Heart right ventricle (tissue), 16 donors: ENCODE data around the gene SKAP2. TPM values are rescaled to one million over a fixed set of nuclear protein-coding genes. Genes with fewer than 3 reads are reported as not detected.

Experiments
- ATAC-seq, 8 donors: fragments of 200-7000 bp; cut with Tn5 transposase; one replicate each; pipeline ENCODE4 v1.9.1; 2020; ENCODE audit warnings: mild to moderate bottlenecking in 8 of 8, moderate library complexity in 8 of 8, moderate number of reproducible peaks in 1 of 8
- DNase-seq, 2 donors: peaks; one replicate each; pipeline ENCODE4 v3.0.0-alpha.2; 2020
- H3K27ac ChIP-seq, 10 donors: fragments of 200-600 bp; sonication (generic) in 2 of 10; one replicate each; pipeline versions ENCODE4 v1.5.0 to v1.8.0; 2020 to 2022; ENCODE audit warnings: mild to moderate bottlenecking in 3 of 10
- H3K27me3 ChIP-seq, 7 donors: fragments of 200-600 bp; one replicate each; pipeline ENCODE4 v1.8.0; 2021 to 2022; ENCODE audit warnings: mild to moderate bottlenecking in 2 of 7
- H3K36me3 ChIP-seq, 9 donors: fragments of 200-600 bp; sonication (generic) in 1 of 9; one replicate each; pipeline versions ENCODE4 v1.5.0 to v1.8.0; 2020 to 2022; ENCODE audit warnings: mild to moderate bottlenecking in 2 of 9
- H3K4me1 ChIP-seq, 9 donors: fragments of 200-600 bp; sonication (generic) in 1 of 9; one replicate each; pipeline versions ENCODE4 v1.5.0 to v1.8.0; 2020 to 2022; ENCODE audit warnings: mild to moderate bottlenecking in 4 of 9
- H3K4me3 ChIP-seq, 10 donors: fragments of 200-600 bp; sonication (generic) in 2 of 10; one replicate each; pipeline versions ENCODE4 v1.5.0 to v1.8.0; 2020 to 2022; ENCODE audit warnings: mild to moderate bottlenecking in 7 of 10, moderate library complexity in 2 of 10
- H3K9me3 ChIP-seq, 11 donors: fragments of 200-600 bp in 10 of 11; sonication (generic) in 2 of 11; one replicate each; pipeline versions ENCODE4 v1.5.0 to v1.8.0; 2013 to 2022; ENCODE audit warnings: mild to moderate bottlenecking in 2 of 11, control low read depth in 1 of 11, moderate library complexity in 1 of 11
- WGBS, 2 donors: extraction: QIAGEN DNeasy Blood & Tissue Kit; methylation state at CpG; one replicate each; pipeline ENCODE4 v1.1.7; 2013; ENCODE audit warnings: inconsistent platforms in 1 of 2; 5-methylcytosine and 5-hydroxymethylcytosine counted together
- intact Hi-C, 10 donors: fragments of 100-400 bp; cut with DNase I; formaldehyde crosslinking; loops; one replicate each; pipeline versions ENCODE4 v1.11.1 to v1.14.2; 2022
- long read RNA-seq, 3 donors: library from polyadenylated mRNA; unstranded; transcript quantifications; one replicate each; pipeline ENCODE4 v2.0.0, GENCODE V29; 2020 to 2021
- polyA plus RNA-seq, 2 donors: library from polyadenylated mRNA; stranded (reverse); fragments of 200-250 nt; gene quantifications; one replicate each; pipeline ENCODE4 v1.2.3, GENCODE V29; 2013
- total RNA-seq, 10 donors: library from RNA; stranded (reverse); fragmentation: NEBNext Ultra II Directional in 3 of 10; extraction: Animal tissue kit (Norgen Biotek cat#: 25700) in 3 of 10; gene quantifications; one replicate each; pipeline versions ENCODE4 v1.2.1 to v1.2.4, GENCODE V29; 2021 to 2023
- TF ChIP-seq, protein P1 (sequence below), 9 donors: fragments of 200-600 bp; sonication (generic) in 2 of 9; IDR thresholded peaks; one replicate each; pipeline versions ENCODE4 v1.5.0 to v1.8.0; 2021 to 2022; ENCODE audit warnings: antibody characterized with exemption in 9 of 9, mild to moderate bottlenecking in 5 of 9, moderate library complexity in 1 of 9
- donor health status: Arrhythmogenic right ventricular cardiomyopathy.
- donor health status: ischemic (EF 13 %, LVEDD 7.1; RV severe dilation, severe dysfunction).
- donor health status: healthy with polysubstance abuse.
- donor health status: DM: no; HTN: yes; CAD: no.
- donor health status: DM: no; HTN: no; CAD: no.
- donor health status: ischemic (EF 25% LVEDD 6.9; RV normal size, moderate dysfunction).
- donor health status: ischemic (EF 25% LVEDD 5.7; RV mildly dilated, moderate dysfunction).
- donor health status: healthy.
- donor health status: DM: yes; HTN: yes; CAD: no.
- donor health status: Ischemic cardiomyopathy.
- donor health status: ischemic (EF 35%, LVEDD 5.7; RV mildly dilated, moderate dysfunction).
- donor health status: nonischemic (EF 11% LVEDD 7.7; RV severe dilation, severe dysfunction).
- donor health status: DM: yes; HTN: yes; CAD: no.
- donor health status: PGD.
- donor health status: ischemic (EF 29% LVEDD 5.4; RV normal size, mild dysfunction).
- donor health status: nonischemic (EF 23%, LVEDD 6.1; RV moderate dilation, normal function).

The SKAP2 gene, protein sequence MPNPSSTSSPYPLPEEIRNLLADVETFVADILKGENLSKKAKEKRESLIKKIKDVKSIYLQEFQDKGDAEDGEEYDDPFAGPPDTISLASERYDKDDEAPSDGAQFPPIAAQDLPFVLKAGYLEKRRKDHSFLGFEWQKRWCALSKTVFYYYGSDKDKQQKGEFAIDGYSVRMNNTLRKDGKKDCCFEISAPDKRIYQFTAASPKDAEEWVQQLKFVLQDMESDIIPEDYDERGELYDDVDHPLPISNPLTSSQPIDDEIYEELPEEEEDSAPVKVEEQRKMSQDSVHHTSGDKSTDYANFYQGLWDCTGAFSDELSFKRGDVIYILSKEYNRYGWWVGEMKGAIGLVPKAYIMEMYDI
- total RNA-seq = 10 to 100 TPM in 1 of 10 donors, 1 to 10 TPM in 9; 2.3 to 12.3 (median 5.6) TPM
- polyA plus RNA-seq = 1 to 10 TPM; 1.9 to 2.2 TPM
- long read RNA-seq, donor 1, transcript SKAP2-201 (13 exons, 3,998 nt) = major isoform, 9 of 12 reads
- long read RNA-seq, donor 1, partial matches to known transcripts = 0 of 12 reads
- long read RNA-seq, donor 1, other reads (novel, unspliced or antisense) = 3 of 12 reads
- long read RNA-seq, donor 2, transcript SKAP2-201 (13 exons, 3,998 nt) = major isoform, 7 of 9 reads
- long read RNA-seq, donor 2, partial matches to known transcripts = 0 of 9 reads
- long read RNA-seq, donor 2, other reads (novel, unspliced or antisense) = 2 of 9 reads
- long read RNA-seq, donor 3, transcript SKAP2-201 (13 exons, 3,998 nt) = major isoform, 7 of 10 reads
- long read RNA-seq, donor 3, partial matches to known transcripts = 0 of 10 reads
- long read RNA-seq, donor 3, other reads (novel, unspliced or antisense) = 3 of 10 reads

DNA sequence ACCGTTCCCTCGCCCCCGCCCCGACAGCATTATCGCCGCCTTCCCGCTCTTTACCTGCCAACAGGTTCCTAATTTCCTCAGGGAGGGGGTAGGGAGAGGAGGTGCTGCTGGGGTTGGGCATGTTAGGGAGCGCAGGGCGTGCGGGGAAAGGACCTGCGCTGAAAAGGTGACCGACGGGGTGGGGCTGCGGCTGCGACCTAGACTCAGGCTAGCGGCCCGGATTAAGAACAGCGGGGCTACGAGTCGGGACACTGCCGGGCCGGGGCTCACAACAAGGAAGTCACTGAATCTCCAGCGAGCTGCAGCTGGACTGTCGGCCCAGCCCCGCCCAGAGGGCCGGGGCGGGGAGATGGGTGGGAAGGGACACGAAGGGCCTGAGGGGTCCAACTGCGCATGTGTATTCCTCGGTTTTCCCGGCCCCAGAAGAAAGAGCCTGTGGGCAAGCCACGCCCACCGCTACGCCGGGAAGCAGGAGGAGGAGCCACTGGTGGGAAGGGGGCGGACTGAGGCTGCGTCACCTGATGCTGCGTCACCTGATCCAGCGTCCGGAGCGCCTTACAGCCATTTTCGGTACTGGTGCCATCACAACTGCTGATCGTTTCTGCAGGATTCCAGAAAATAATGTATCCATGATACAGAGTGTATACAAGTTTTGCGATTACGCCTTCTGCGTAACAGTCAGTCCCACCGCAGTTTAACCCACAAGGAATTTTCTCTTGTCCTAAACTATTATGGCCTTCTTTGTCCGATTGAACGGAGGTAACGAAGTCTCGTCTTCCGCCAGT lies at the start of gene SKAP2:
Gene SKAP2 (minus strand): TSS at position 282 of the 785 bp plus-strand sequence. CDS start 161 bp downstream, at position 121.
- TF ChIP-seq, protein P1, sequence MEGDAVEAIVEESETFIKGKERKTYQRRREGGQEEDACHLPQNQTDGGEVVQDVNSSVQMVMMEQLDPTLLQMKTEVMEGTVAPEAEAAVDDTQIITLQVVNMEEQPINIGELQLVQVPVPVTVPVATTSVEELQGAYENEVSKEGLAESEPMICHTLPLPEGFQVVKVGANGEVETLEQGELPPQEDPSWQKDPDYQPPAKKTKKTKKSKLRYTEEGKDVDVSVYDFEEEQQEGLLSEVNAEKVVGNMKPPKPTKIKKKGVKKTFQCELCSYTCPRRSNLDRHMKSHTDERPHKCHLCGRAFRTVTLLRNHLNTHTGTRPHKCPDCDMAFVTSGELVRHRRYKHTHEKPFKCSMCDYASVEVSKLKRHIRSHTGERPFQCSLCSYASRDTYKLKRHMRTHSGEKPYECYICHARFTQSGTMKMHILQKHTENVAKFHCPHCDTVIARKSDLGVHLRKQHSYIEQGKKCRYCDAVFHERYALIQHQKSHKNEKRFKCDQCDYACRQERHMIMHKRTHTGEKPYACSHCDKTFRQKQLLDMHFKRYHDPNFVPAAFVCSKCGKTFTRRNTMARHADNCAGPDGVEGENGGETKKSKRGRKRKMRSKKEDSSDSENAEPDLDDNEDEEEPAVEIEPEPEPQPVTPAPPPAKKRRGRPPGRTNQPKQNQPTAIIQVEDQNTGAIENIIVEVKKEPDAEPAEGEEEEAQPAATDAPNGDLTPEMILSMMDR (IDR thresholded peaks at IDR 0.05) = no peak
- DNase-seq = peak; percentile 94 to 95
- Histone ChIP-seq H3K36me3 (no peaks in the 10 kb centered on the region), H3K4me1 (peaks cover 0 to 27% (median 0%) of the 10 kb centered on the region in 9 donors), H3K9me3 (no peaks in the 10 kb centered on the region), H3K27ac (peak within 1 kb of the TSS in 9 of 10 donors; percentile 75 to 97 (median 79)), H3K4me3 (peak within 1 kb of the TSS; percentile 47 to 80 (median 66)), H3K27me3 (peaks cover 0 to 98% (median 55%) of the 10 kb centered on the region in 7 donors)
- WGBS, 2 donors = 1% methylated on average over 52 of the region's 52 CpGs
- intact Hi-C loops = no loop called here
- ATAC-seq = peak; percentile 99 to 100 (median 99)

DNA sequence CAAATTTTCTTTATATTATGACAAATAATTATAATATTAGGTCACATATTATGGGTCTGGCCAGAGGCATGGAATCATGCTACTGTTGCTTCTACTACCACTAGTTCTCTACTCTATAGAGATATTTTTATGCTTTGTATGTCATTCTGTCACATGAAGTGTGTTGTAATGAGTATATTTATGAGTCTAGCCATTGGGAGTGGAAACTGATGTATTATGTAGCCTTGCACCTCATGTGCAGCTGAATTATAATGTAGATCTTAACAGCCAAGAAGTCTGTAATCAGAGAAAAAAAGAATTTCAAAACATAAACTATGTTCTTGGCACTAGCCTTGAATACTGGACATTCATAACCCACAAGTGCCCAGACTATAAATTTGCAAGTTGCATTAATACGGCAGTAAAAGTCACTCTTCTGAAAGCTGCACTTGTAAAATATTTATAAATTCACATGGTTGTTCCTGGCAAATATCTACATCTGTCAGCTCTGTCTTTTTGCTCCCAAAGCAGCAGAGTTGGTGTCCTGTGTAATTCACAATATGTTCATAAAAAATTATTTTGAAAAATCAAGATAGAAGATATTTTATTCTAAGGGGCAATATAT lies 48.6 kb upstream of the SKAP2 start:
- DNase-seq (no peak), ATAC-seq (no peak)
- peaks cover 0 to 40% (median 5%) of the 10 kb centered on the region in 7 donors for H3K27me3 ChIP-seq
- 82 to 91% methylated on average over 1 of the region's 1 CpG for WGBS, 2 donors
- no peak overlapping the region for H3K4me3 ChIP-seq
- intact Hi-C loops = no loop called here
- no peaks in the 10 kb centered on the region for H3K36me3 ChIP-seq
- TF ChIP-seq, protein P1 (IDR thresholded peaks at IDR 0.05) = no peak
- no peaks in the 10 kb centered on the region for H3K4me1 ChIP-seq
- H3K9me3 ChIP-seq = no peaks in the 10 kb centered on the region
- peak overlapping the region in 1 of 10 donors; percentile 34 for H3K27ac ChIP-seq

DNA sequence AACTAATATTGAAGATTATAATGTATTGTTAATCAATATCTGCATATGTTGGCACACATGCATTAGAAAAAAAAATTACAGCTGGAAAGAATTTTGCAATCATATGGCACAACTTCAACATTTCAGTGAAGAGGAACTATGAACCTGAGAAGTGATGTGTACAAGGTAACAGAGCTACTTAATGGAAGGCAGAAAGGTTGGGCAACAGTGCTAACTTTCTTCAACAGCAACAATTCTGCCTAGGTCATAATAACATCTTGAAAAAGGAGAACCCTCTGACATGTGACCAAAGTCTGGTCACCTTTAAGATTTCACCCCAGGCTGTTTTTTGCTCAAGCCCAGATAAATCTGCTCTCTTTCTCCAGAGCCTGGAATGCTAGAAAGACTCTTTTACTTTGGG lies 47.9 kb upstream of the SKAP2 start:
- Histone ChIP-seq H3K4me1 (no peaks in the 10 kb centered on the region), H3K4me3 (no peak overlapping the region), H3K27ac (peak overlapping the region in 1 of 10 donors; percentile 34), H3K9me3 (no peaks in the 10 kb centered on the region), H3K36me3 (no peaks in the 10 kb centered on the region), H3K27me3 (peaks cover 0 to 37% (median 3%) of the 10 kb centered on the region in 7 donors)
- ATAC-seq (peak in 1 of 8 donors; percentile 44), DNase-seq (no peak)
- TF ChIP-seq, protein P1 (IDR thresholded peaks at IDR 0.05) = no peak
- intact Hi-C loops = no loop called here
